GM12892 (cell line): ENCODE data around the gene SLC2A9.

ENCODE experiments used
- POLR2A ChIP-seq: IDR thresholded peaks from 2 replicates; pipeline ENCODE4 v1.6.1; 2011; ENCODE audit warnings: low read depth, low read length, control low read depth
- POLR2AphosphoS5 ChIP-seq: IDR thresholded peaks from 2 replicates; pipeline ENCODE4 v1.6.1; 2011; ENCODE audit warnings: low read depth, low read length, control low read depth
- TAF1 ChIP-seq: IDR thresholded peaks from 2 replicates; pipeline ENCODE4 v1.6.1; 2011; ENCODE audit warnings: low read depth, mild to moderate bottlenecking, control low read depth, low read length, borderline replicate concordance

- TF ChIP-seq POLR2AphosphoS5 (no peak), POLR2A (no peak), TAF1 (no peak)
Measured at GRCh38 chr4:9867751-9868425, 153.4 kb downstream of the SLC2A9 start.
